Transverse colon (tissue), 4 donors: Measurements from ENCODE around the gene MAP4.

Source experiments
- EP300 ChIP-seq: sonication (generic); formaldehyde crosslinking; IDR thresholded peaks from one replicate; pipeline ENCODE4 v1.6.1; 2017; ENCODE audit warnings: antibody characterized with exemption, low read depth
- POLR2A ChIP-seq: fragments of 450-650 bp; IDR thresholded peaks from one replicate; pipeline ENCODE4 v1.6.1; 2016; ENCODE audit warnings: antibody characterized with exemption, mild to moderate bottlenecking, moderate library complexity
- POLR2AphosphoS5 ChIP-seq, 3 donors: sonication (generic); formaldehyde crosslinking; IDR thresholded peaks; one replicate each; pipeline ENCODE4 v1.6.1; 2016; ENCODE audit warnings: antibody characterized with exemption in 3 of 3
- TF ChIP-seq, protein P1 (sequence below), 5 experiments: fragments of 200-600 bp in 3 of 5; fragments of 450-650 bp in 2 of 5; sonication (generic) in 3 of 5; IDR thresholded peaks; 1 replicate in 2 of 5; 2 replicates in 3 of 5; pipeline ENCODE4 v1.5.1; 2016 to 2017; ENCODE audit warnings: antibody characterized with exemption in 5 of 5, inconsistent platforms in 3 of 5, mild to moderate bottlenecking in 2 of 5, moderate library complexity in 1 of 5

DNA sequence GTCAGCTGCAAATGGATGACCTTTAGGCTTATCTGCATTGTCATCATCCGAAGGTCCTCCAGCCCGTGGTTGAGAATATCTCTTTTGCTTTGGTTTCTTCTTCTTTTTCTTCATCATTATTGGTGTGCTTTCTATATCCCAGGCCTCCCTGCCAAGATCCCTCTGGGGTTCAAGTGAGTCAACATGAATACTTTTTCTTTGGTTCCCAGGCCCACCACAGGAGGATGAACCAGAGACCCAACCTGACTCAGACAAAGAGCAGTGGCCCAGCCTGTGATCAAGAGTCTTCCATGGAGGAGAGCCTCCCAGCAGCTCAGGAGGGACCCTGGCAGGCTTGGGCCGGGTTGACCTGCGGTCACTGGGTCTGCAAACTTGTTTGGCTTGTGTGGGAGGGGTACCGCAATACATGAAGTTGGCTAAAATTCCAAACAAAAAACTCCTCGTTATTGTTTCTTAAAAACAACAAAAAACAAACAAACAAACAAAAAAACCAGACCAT is 104.2 kb downstream of the MAP4 start:
- TF ChIP-seq, protein P1, sequence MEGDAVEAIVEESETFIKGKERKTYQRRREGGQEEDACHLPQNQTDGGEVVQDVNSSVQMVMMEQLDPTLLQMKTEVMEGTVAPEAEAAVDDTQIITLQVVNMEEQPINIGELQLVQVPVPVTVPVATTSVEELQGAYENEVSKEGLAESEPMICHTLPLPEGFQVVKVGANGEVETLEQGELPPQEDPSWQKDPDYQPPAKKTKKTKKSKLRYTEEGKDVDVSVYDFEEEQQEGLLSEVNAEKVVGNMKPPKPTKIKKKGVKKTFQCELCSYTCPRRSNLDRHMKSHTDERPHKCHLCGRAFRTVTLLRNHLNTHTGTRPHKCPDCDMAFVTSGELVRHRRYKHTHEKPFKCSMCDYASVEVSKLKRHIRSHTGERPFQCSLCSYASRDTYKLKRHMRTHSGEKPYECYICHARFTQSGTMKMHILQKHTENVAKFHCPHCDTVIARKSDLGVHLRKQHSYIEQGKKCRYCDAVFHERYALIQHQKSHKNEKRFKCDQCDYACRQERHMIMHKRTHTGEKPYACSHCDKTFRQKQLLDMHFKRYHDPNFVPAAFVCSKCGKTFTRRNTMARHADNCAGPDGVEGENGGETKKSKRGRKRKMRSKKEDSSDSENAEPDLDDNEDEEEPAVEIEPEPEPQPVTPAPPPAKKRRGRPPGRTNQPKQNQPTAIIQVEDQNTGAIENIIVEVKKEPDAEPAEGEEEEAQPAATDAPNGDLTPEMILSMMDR (IDR thresholded peaks at IDR 0.05): no peak
- TF ChIP-seq POLR2A (no peak), POLR2AphosphoS5 (IDR thresholded peaks at IDR 0.05) (no peak), EP300 (no peak)
